Dermis microvascular lymphatic vessel endothelial cell (primary cell): Measurements from ENCODE around the gene C3orf52. TPM values are rescaled to one million over a fixed set of nuclear protein-coding genes. Genes with fewer than 3 reads are reported as not detected.
A peak's percentile ranks its signal among the peaks of the same experiment; 100 is the strongest.
"Not testable (repeated sequence)": the region's sequence is repeated elsewhere in the genome, so short reads cannot be mapped to it uniquely, and the experiment has no call there.

Experiments used
- DNase-seq, 2 donors: peaks; one replicate each; pipeline versions ENCODE4 v3.0.0 to v3.0.0-alpha.2; 2010; ENCODE audit warnings: low read depth in 2 of 2
- total RNA-seq: library from RNA; depleted of rRNA; stranded (reverse); fragments of >200 nt; gene quantifications from 2 replicates; pipeline ENCODE4 v1.2.1, GENCODE V29; 2014

The C3orf52 gene, protein sequence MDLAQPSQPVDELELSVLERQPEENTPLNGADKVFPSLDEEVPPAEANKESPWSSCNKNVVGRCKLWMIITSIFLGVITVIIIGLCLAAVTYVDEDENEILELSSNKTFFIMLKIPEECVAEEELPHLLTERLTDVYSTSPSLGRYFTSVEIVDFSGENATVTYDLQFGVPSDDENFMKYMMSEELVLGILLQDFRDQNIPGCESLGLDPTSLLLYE
- total RNA-seq, result 8.1 and 10.0 TPM in 2 replicates

DNA sequence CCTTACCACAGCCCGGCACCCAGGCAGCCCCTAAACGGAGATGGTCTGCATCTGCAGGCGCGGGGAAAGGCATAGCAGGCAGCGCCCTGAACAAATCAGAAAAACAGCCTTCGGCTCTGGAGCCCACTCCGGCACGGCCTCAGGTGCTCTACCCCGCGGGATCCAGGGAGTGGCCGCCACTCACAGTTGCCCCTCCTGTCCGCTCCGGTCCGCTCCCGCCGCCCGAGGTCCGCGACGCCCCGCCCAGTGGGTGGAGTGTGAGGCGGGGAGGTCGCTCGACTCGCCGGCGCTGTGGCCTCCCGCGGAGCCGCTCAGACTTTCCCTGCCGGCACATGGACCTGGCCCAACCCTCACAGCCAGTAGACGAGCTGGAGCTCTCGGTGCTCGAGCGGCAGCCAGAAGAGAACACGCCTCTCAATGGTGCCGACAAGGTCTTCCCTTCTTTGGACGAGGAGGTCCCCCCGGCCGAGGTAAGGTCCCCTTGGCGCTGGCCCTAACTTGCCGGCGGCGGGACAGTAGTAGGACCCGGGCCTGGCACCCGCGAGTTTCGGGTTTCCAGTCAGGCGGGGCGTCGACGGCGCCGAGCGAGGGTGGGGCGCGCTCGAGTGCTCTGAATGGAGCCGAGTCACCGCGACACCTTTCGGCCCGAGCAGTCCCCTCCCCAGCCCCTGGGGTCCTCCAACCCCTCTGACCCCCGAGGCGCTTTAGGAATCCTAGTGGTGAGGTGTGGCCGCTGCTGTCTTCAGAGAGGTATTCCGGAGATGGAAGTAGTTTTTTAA lies at the start of gene C3orf52:
Gene C3orf52 (plus strand): TSS at position 314 of the 779 bp plus-strand sequence. CDS start 19 bp downstream, at position 333.
- DNase-seq, result peak; percentile 63 to 88

DNA sequence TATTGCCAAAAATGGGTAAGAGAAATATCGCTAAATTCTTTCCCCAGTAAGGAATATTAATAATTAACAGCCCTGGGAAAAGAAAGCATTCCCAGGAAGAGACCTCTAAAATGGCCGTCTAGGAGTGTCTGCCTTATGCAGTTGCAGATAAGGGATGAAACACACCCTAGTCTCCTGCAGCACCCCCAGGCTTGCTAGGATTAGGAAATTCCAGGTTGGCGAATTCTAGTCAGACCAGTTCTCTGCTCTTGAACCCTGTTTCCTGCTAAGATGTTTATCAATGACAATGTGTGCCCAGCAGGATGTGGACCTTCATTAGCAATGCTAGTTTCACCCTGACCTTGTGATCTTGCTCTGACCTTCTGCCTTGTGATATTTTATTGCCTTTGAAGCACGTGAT lies 49.0 kb upstream of the C3orf52 start:
- not testable (repeated sequence) for DNase-seq

- DNase-seq, result peak in 1 of 2 donors; percentile 9
Observed at GRCh38 chr3:112038863-112039262, 47.3 kb upstream of the C3orf52 start.

- DNase-seq, result no peak
Observed at GRCh38 chr3:112041321-112041720, 44.9 kb upstream of the C3orf52 start.

- peak; percentile 75 to 85 for DNase-seq
Observed at GRCh38 chr3:112042842-112043280, 43.3 kb upstream of the C3orf52 start.

- DNase-seq, result peak; percentile 52 to 78
Observed at GRCh38 chr3:112043621-112044201, 42.5 kb upstream of the C3orf52 start.

- no peak for DNase-seq
Observed at GRCh38 chr3:112046599-112046998, 39.6 kb upstream of the C3orf52 start.

DNA sequence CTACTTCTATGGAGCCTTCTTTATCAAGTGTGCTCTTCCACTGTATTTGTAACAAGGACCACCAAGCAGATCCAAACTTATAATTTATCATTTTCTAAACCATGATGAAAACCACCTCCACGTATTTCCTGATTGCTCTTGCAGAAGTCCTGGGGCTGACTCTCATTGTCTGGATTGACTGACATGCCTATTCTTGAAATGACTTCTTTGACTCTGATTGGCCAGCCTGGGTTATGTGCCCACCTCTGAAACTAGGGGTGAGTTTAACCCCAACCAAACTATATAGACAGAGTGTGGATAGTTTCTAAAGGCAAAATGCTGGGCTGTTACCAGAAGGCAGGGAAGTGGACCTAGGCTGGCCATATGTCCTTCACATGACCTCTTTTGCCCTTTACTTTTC lies 38.9 kb upstream of the C3orf52 start:
- no peak for DNase-seq

DNA sequence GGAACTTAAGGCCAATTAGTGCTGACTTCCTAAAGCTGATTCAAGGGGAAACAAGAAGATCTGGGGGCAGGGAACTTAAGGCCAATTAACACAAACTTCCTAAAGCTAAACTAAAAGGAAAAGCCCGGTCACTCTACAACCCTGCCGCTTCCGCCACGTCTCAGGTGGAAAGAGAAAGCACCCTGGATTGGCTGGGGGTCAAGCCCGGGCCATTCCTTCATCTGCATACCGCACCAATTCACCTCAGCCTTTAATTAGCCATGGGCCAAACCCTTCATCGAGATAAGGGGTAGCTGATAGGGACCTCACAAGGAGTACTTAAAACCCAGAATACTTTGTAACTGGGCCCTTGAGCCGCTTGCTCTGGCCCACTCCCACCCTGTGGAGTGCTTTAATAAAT lies 37.3 kb upstream of the C3orf52 start:
- no peak for DNase-seq

DNA sequence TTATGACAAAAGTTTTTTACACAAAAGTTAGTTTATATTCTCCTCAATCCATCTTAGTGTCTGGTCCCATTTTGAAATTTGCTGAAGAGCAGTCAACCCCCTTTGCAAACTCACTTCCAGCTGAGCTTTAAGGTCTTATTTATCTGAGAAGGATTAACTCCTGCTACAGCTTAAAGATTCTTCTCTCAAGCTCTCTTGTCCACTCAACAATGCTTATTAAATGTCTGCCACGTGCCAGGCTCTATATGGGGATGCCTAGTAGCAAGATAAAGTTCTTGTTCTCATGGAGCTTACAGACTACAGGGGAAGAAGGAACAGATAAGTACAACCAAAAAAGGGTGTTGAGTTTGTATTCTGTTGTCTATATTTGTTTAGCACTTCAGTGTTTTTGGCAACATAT lies 33.0 kb upstream of the C3orf52 start:
- DNase-seq, result no peak

GRCh38 chr3:112056451-112056929 lies 29.7 kb upstream of the C3orf52 start:
- DNase-seq, result no peak

DNA sequence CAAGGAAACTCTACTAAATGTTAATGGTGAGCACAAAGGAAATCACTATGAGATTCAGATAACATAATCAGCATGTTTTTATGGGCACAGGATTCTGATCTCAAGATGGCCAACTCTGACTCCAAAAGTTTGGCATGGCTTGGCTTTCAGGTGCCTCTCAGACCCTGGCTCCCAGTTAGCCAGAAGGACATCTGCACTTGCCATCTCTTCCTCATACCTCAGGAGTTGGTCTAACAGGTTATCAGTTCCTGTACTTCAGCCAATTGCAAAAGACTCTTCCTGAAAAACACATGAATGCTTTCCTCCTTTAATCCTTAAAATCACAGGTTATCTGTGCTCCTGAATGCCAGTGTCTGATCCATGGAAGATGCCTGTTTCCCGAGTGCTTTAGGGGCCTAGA lies 26.7 kb upstream of the C3orf52 start:
- DNase-seq, result no peak

DNA sequence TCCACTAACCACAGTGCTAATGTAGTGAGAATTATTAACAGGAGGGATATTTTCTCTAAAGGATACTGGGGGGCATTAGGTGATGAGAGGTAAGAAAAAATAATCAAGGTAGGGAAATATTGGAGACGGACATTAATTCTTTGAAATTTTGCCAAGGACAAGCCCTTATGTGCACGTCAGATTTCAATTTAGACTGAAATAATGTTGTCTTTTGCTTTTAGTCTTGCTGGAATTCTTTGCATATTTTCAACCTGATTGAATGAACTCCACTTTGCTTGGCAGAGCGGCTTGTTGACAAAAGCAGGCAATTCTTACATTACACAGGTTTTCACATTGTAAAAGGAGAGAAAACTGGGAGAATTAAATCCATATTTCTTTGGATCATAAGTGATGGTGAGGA lies 25.0 kb upstream of the C3orf52 start:
- DNase-seq, result no peak

DNA sequence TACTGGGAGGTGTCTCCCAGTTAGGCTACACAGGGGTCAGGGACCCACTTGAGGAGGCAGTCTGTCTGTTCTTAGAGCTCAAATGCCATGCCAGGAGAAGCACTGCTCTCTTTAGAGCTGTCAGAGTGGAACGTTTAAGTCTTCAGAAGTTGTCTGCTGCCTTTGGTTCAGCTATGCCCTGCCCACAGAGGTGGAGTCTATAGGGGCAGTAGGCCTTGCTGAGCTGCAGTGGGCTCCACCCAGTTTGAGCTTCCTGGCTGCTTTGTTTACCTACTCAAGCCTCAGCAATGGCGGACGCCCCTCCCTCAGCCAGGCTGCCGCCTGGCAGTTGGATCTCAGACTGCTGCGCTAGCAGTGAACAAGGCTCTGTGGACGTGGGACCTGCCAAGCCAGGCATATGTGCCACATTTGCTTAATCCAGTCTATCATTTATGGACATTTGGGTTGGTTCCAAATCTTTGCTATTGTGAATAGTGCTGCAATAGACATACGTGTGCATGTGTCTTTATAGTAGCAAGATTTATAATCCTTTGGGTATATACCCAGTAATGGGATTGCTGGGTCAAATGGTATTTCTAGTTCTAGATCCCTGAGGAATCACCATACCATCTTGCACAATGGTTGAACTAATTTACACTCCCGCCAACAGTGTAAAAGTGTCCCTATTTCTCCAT lies 13.7 kb upstream of the C3orf52 start:
- not testable (repeated sequence) for DNase-seq

DNA sequence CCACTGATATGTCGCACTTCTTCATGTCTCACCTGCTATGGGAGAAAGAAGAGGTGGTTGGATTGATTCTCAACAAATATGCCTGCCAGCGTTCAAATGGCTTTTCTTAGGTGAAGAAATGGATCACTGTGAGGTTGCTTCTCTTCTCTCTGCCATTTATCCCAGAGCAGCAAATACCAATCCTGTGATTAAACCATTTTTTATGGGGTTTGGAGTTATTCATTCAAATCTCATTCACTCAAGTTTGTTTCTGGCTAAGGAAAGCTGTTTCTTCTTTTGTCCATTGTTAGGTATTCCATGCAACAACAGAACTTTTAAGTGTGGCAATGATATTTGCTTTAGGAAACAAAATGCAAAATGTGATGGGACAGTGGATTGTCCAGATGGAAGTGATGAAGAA lies 12.2 kb upstream of the C3orf52 start:
- DNase-seq, result no peak

DNA sequence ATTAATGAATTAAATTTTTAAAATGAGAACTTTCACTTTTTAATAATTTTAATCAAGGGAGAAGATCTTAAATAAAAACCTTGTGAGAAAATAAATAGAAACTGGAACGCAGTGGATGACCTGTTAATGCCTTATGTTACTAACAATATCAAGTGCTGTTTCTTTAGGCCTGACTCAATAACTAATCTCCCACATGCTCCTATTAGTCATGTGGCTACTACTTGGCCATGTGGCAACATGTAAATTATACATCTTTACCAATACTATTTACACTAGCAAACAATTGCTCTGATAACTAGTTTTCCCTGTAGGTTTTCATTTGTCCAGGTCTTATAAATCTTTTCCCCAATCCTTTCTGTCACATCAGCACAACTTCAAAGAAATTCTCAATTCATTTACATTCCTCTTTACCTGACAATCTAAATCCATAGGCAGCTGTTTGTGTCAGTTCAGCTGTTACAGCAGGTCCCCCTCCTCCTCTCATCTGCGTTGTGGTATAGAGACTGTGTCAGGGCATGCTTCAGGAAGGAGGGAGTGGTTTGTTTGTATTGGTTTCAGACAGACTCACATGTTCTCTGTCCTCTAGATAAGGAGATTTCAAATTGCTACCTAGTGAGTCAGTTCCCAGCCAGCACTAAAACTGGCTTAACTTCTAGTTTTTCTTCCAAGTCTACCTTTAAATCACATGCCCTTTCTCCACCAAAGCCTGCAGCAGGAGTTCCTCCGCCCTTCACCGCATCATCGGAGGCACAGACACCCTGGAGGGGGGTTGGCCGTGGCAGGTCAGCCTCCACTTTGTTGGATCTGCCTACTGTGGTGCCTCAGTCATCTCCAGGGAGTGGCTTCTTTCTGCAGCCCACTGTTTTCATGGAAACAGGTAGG lies 11.3 kb upstream of the C3orf52 start:
- DNase-seq, result peak in 1 of 2 donors; percentile 86

DNA sequence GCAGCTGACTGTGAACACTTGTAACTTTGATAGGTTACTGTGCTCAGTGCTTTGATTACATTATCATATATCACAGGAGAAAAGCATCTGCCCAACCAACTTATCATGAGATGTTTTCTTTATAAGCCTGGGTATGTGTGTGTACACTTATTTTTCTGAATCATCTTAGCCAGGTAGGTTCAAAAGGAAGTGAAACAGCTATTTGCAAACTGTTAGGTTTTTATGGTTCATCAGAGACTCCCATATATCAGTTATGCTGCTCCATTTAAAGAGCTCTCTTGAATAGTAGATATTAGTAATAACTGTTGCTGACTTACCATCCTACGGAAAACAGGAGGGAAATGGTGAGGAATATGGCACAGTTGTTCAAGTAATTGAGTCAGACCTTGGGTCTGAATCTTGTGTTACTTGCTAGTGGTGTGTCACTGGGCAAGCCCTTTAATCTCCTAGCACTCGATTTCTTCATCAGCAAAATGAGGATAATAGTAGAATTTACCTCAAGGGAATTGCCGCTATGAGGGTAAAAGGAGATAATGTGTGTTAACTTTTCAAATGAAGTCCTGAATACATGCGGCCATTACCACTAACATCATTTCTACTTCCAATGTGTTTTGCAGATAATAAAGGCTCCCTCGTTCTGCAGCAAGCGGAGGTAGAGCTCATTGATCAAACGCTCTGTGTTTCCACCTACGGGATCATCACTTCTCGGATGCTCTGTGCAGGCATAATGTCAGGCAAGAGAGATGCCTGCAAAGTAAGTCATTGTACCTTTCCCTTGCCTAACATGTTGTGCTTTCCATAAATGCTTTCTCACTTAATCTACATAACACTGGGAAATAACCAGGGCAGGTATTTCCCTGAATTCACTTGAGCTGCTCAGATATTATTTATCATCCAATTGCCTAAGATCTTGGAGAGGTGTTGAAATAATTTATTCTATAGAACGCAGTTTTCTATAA lies 7.8 kb upstream of the C3orf52 start:
- DNase-seq, result no peak

DNA sequence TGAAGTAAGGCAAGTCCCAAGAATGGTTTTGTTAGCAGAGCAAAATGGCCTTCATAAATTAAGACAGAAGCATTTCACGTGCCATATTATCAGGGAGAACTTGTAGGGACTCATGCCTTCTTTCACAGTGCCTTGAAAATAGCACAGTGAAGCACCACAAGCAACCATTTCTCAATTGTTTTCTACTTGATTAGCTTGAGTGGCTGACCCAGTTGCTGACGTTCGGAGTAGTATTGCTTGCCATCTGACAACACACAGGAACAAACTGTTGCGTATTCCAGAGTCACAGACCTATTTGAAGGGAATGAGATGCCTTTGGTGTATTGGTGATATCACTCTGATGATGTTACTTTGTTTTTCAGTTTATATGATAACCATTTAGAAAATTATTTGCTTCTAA lies 3.0 kb upstream of the C3orf52 start:
- DNase-seq, result no peak

- DNase-seq, result no peak
Observed at GRCh38 chr3:112084980-112085705, 1.0 kb upstream of the C3orf52 start.
